Islet precursor cell (in vitro differentiated cells): ENCODE data around the gene IMPDH1.

Experiments
- DNase-seq: peaks from one replicate; pipeline ENCODE4 v3.0.0-alpha.2; 2018

The IMPDH1 gene

GRCh38 chr7:128358233-128358632 is 51.5 kb downstream of the IMPDH1 start:
- peak; percentile 12 for DNase-seq

DNA sequence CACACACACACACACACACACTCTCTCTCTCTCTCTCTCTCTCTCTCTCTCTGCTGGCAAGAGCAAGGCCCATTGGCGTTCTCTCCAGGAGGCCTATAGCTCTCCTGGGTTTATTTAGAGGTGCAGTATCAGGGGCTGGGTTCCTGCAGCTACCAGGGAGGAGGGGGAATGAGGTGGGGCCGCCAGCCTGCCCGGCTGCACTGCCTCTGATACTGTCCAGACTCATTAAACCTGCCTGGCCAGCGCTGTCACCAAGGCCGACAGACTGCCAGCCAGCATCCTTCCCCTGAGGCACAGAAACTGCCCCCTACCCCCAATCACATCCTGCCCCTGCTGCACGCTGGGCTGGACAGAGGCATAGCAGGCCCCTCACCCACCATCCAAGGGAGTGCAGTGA is 52.6 kb downstream of the IMPDH1 start:
- DNase-seq: peak; percentile 98

- peak; percentile 75 for DNase-seq
Measured at GRCh38 chr7:128356546-128357216, 53.1 kb downstream of the IMPDH1 start.

- peak; percentile 20 for DNase-seq
Measured at GRCh38 chr7:128353610-128354009, 56.2 kb downstream of the IMPDH1 start.

GRCh38 chr7:128353189-128353588 is 56.6 kb downstream of the IMPDH1 start:
- DNase-seq: peak; percentile 18

DNA sequence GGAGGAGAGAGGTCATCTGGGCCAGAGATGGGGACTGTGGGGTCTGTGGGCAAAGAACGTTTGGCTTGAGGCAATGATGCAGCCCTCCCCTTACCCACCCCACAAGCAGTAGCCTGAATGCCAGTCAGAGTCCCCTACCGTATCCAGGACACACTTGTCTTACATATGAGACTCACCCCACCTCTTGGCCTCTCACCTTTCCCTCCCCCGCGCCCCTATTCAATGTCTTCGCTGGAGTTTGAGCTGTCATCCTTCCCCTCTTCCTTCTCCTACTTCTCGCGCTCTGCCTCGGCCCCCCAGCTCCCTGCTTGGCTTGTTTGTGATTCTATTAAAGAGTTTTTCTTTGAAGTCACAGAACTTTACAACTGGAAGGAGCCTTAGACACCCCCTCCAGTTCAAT is 57.1 kb downstream of the IMPDH1 start:
- DNase-seq: no peak

DNA sequence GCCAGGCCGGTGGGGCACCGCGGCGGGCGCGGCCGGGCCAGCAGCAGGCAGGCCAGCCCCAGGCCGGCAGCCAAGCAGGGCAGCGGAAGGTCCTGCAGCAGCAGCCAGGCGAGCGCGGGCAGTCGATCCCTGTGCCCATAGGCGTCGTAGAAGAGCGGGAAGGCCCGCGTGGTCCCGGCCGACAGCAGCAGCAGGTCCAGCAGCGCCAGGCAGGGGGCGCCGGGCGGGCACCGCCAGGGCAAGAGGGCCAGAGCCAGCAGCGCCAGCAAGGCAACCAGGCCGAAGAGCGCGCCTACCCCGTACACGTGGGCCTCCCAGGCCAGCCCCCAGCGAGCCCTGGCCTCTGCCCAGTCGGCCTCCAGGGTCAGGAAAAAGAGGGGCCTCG is 57.6 kb downstream of the IMPDH1 start:
- DNase-seq: peak; percentile 90

GRCh38 chr7:128351296-128352152 is 58.3 kb downstream of the IMPDH1 start:
- DNase-seq: peak; percentile 50

- DNase-seq: no peak
Measured at GRCh38 chr7:128350708-128351295, 59.0 kb downstream of the IMPDH1 start.

DNA sequence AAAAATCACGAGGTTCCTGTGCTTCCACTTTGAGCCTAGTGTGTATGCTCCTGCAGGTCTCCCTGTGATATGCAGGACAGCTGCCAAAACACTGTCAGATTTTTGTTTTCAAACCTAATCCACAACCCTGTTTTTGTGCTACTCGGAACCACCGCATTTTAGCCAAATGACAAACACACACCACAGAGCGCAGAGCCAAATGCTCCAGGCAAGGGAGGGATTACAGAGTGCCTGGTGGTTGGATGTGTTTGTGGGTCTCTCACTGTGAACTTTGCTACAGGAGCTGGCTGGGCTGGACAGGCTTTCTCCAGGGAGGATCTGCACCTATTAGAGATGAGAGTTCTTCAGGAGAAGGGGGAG is 60.3 kb downstream of the IMPDH1 start:
- no peak for DNase-seq

- peak; percentile 80 for DNase-seq
Measured at GRCh38 chr7:128347647-128348097, 62.1 kb downstream of the IMPDH1 start.

- DNase-seq: no peak
Measured at GRCh38 chr7:128344431-128344774, 65.4 kb downstream of the IMPDH1 start.

GRCh38 chr7:128343554-128344430 is 66.0 kb downstream of the IMPDH1 start, which contains the start of gene RBM28:
Gene RBM28, minus strand, starts transcription at chr7:128343908. Its CDS starts 115 bp downstream, at chr7:128343793.
- DNase-seq: peak; percentile 93
